ENCODE data around the gene PLIN1. TPM values are rescaled to one million over a fixed set of nuclear protein-coding genes. Genes with fewer than 3 reads are reported as not detected.

Gene PLIN1
- total and polyA plus RNA-seq, 9 of the 15 experiments (the other 6 are each of a cell fraction or from before 2014, with no cell fraction given), result not detected

GRCh38 chr15:89660556-89660955, 18.6 kb downstream of the PLIN1 start:
- H4K20me1 ChIP-seq (replicated peaks; ENCODE audit: control insufficient read depth, insufficient read depth, low read length), result no peaks in the 10 kb centered on the region
- ATAC-seq (peak; percentile 39), FAIRE-seq (no peak), DNase-seq (ENCODE audit: extremely low read depth in 1 of 4, low spot score in 3 of 4) (no peak)
- BruUV-seq (replicated peaks), result no TSS peak
- H2AFZ ChIP-seq (ENCODE audit: low read depth, low read length), result no peak overlapping the region
- peaks cover 18 to 47% of the 10 kb centered on the region in 2 experiments for H3K27me3 ChIP-seq (ENCODE audit: control insufficient read depth in 2 of 2, insufficient read depth in 2 of 2, low read length in 2 of 2)
- in situ Hi-C loops (cut with MboI), result no loop called here
- H3K9ac ChIP-seq (ENCODE audit: insufficient read depth in 1 of 2, low read depth in 2 of 2, low read length in 2 of 2), result no peak overlapping the region
- WGBS (ENCODE audit: insufficient coverage, low coverage, missing lambda C conversion rate), result 0% methylated on average over 2 of the region's 2 CpGs
- POLR2A ChIA-PET, result interaction anchor here (0.6 kb wide), 2 partner anchors 9 to 109 kb away, joined by 3 to 5 read pairs; no protein-coding TSS in a partner anchor
- intact Hi-C loops (cut with micrococcal nuclease), result no loop called here
- CTCF ChIA-PET (ENCODE audit: low intra/inter-chr PET ratio), result no interaction called here
- TF ChIP-seq ZNF239 (CRISPR knock-in tag; IDR thresholded peaks at IDR 0.05) (no peak), TRIM24 (IDR thresholded peaks at IDR 0.05) (no peak), ZNF707 (CRISPR knock-in tag; conservative IDR thresholded peaks at IDR 0.05) (no peak), ZNF717 (CRISPR knock-in tag; IDR thresholded peaks at IDR 0.05) (no peak), ZNF431 (CRISPR knock-in tag; IDR thresholded peaks at IDR 0.05) (no peak), PKNOX1 (IDR thresholded peaks at IDR 0.05) (no peak), BCOR (IDR thresholded peaks at IDR 0.05) (no peak), RBM39 (optimal IDR thresholded peaks at IDR 0.05; ENCODE audit: low read depth, low read length) (no peak), ZNF785 (CRISPR knock-in tag; IDR thresholded peaks at IDR 0.05) (no peak), STAT5B (CRISPR knock-in tag; IDR thresholded peaks at IDR 0.05) (no peak), ZNF740 (CRISPR knock-in tag; IDR thresholded peaks at IDR 0.05) (no peak), ZNF740 (tag; IDR thresholded peaks at IDR 0.05) (no peak), ARHGAP35 (IDR thresholded peaks at IDR 0.05; ENCODE audit: partially characterized antibody) (no peak), HDAC8 (tag; IDR thresholded peaks at IDR 0.05) (no peak), SRSF7 (optimal IDR thresholded peaks at IDR 0.05; ENCODE audit: low read depth, low read length) (no peak), ILK (tag; IDR thresholded peaks at IDR 0.05; ENCODE audit: borderline replicate concordance, low read depth) (no peak), ZNF232 (CRISPR knock-in tag; IDR thresholded peaks at IDR 0.05) (no peak), ELF2 (CRISPR knock-in tag; IDR thresholded peaks at IDR 0.05) (no peak), MCM2 (IDR thresholded peaks at IDR 0.05; ENCODE audit: low read depth) (no peak), GTF2F1 (IDR thresholded peaks at IDR 0.05; ENCODE audit: low read depth, low read length) (no peak), CBX8 (IDR thresholded peaks at IDR 0.05; ENCODE audit: borderline replicate concordance, extremely low read depth, low read depth, low read length, poor library complexity, severe bottlenecking) (no peak)
- H3K4me2 ChIP-seq (ENCODE audit: insufficient read depth, low read length), result no peak overlapping the region
- H3K9me1 ChIP-seq (ENCODE audit: control insufficient read depth, insufficient read depth, low read length), result no peaks in the 10 kb centered on the region
- no peaks in the 10 kb centered on the region for H3K9me3 ChIP-seq (replicated peaks; ENCODE audit: control insufficient read depth, insufficient read depth, low read depth, low read length)
- no peaks in the 10 kb centered on the region for H3K79me2 ChIP-seq (ENCODE audit: control insufficient read depth, insufficient read depth, low read length)
- peaks cover 0 to 6% of the 10 kb centered on the region in 2 experiments; a peak in 4 of 5 replicates for H3K4me1 ChIP-seq (replicated peaks in 1 of 2; ENCODE audit: control insufficient read depth in 2 of 2, insufficient read depth in 2 of 2, low read length in 2 of 2)
- no peaks in the 10 kb centered on the region for H3K36me3 ChIP-seq (ENCODE audit: control insufficient read depth, insufficient read depth, low read length)
- no peak overlapping the region for H3K27ac ChIP-seq (ENCODE audit: extremely low read depth, low read depth, low read length)
- H3K4me3 ChIP-seq, result no peak overlapping the region
